IPS-18c (cell line): Measurements from ENCODE around the gene PDF.
"Not testable (repeated sequence)": the region's sequence is repeated elsewhere in the genome, so short reads cannot be mapped to it uniquely, and the experiment has no call there.

Source experiments
- H3K4me3 ChIP-seq: 2 replicates; pipeline ENCODE4 v1.7.0; 2013; ENCODE audit warnings: low read depth, mild to moderate bottlenecking, low read length, moderate library complexity; ENCODE audit not compliant: insufficient read depth
- H3K9me3 ChIP-seq: one replicate; pipeline ENCODE4 v1.6.1; 2013; ENCODE audit warnings: mild to moderate bottlenecking, low read length, moderate library complexity; ENCODE audit not compliant: control insufficient read depth, insufficient read depth

PDF gene

DNA sequence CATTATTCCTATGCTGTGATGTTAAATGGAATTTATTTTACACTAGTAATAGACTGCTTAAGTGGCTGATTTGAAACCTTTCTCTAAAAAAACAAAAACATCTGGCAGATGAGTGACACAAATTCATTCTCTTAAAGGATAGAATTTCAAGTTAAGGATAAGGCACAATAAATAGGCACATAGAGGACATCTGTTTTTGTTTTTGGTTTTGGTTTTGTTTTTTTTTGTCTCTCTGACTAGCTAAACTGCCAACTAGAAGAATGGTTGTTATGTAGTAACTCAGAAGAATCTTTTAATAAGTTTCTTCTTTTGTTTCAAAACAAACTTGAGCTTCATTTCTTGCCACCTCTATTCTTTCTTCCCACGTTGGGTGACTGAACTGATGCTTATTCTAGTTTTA, 24.4 kb downstream of the PDF start:
- no peak overlapping the region for H3K4me3 ChIP-seq
- H3K9me3 ChIP-seq, result peaks cover 2% of the 10 kb centered on the region

DNA sequence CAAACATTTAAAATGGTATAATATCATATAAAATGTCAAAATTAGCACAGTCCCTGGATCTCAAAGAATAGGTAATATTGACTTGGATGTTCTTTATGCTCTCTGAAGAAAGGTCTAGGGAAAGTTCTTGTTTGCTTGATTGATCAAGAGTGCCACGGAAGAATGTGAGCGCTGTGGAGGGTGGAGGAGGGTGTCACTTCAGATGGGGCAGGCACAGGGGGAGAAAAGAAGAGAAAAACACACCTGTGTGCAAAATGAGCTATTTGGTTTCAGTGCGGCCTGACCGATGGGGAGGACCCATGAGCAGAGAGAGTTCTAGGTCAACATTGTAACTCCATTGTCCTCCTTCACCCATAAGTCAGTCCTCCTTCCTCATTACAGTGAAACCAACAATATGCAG, 28.1 kb downstream of the PDF start:
- peaks cover 2% of the 10 kb centered on the region for H3K9me3 ChIP-seq
- H3K4me3 ChIP-seq, result no peak overlapping the region

- Histone ChIP-seq H3K9me3 (peaks cover 2% of the 10 kb centered on the region), H3K4me3 (no peak overlapping the region)
Observed at GRCh38 chr16:69301861-69302260, 28.5 kb downstream of the PDF start.

GRCh38 chr16:69301187-69301586, 29.2 kb downstream of the PDF start:
- Histone ChIP-seq H3K4me3 (no peak overlapping the region), H3K9me3 (peaks cover 4% of the 10 kb centered on the region)

DNA sequence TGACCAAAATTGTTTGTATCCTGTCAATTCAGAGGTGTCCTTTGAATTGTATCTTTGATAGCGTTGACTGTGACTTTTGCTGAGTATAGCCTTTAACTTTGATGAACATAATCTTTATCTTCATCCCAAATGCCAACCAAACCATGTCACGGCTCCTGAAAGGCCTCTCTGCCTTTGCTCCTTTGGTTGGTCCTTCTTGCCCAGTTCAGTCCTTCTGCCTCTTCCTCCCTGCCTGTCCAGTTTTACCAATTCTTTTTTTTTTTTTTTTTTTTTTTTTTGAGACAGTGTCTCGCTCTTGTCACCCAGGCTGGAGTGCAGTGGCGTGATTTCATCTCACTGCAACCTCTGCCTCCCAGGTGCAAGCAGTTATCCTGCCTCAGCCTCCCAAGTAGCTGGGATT, 32.1 kb downstream of the PDF start:
- H3K4me3 ChIP-seq, result no peak overlapping the region
- peaks cover 4% of the 10 kb centered on the region for H3K9me3 ChIP-seq

DNA sequence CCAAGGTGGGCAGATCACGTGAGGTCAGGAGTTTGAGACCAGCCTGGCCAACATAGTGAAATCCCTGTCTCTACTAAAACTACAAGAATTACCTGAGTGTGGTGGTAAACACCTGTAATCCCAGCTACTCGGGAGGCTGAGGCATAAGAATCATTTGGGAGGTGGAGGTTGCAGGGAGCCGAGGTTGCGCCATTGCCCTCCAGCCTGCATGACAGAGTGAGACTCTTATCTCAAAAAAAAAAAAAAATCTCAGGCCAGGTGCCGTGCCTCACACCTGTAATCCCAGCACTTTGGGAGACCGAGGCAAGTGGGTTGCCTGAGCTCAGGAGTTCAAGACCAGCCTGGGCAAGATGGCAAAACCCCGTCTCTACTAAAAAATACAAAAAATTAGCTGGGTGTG, 33.6 kb downstream of the PDF start:
- H3K4me3 ChIP-seq, H3K9me3 ChIP-seq: not testable (repeated sequence)

DNA sequence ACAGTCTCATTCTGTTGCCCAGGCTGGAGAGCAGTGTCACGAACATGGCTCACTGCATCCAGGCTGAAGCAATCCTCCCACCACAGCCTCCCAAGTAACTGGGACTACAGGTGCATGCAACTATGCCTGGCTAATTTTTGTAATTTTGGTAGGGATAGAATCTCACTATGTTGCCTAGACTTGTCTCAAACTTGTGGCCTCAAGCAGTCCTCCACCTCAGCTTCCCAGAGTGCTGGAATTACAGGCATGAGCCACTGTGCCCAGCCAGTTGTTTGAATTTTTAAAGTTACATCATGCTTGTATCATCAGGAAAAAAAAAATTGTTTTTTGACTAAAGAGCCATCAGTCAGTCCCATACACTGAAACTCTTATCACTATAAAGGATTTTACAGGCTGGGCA, 36.3 kb downstream of the PDF start:
- Histone ChIP-seq H3K9me3 (peaks cover 2% of the 10 kb centered on the region), H3K4me3 (no peak overlapping the region)

- H3K9me3 ChIP-seq, result peaks cover 2% of the 10 kb centered on the region
- H3K4me3 ChIP-seq, result no peak overlapping the region
Observed at GRCh38 chr16:69293401-69293800, 37.0 kb downstream of the PDF start.

DNA sequence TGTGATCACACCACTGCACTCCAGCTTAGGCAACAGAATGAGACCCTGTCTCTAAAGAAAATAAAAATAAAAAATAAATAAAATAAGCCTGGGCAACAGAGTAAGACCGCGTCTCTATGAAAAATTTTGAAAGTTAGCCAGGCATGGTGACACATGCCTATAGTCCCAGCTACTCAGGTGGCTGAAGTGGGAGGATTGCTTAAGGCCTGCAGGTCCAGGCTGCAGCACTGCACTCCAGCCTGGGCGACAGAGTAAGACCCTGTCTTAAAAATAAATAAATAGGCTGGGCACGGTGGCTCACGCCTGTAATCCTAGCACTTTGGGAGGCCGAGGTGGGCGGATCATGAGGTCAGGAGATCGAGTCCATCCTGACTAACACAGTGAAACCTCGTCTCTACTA, 38.7 kb downstream of the PDF start:
- H3K4me3 ChIP-seq, H3K9me3 ChIP-seq: not testable (repeated sequence)

DNA sequence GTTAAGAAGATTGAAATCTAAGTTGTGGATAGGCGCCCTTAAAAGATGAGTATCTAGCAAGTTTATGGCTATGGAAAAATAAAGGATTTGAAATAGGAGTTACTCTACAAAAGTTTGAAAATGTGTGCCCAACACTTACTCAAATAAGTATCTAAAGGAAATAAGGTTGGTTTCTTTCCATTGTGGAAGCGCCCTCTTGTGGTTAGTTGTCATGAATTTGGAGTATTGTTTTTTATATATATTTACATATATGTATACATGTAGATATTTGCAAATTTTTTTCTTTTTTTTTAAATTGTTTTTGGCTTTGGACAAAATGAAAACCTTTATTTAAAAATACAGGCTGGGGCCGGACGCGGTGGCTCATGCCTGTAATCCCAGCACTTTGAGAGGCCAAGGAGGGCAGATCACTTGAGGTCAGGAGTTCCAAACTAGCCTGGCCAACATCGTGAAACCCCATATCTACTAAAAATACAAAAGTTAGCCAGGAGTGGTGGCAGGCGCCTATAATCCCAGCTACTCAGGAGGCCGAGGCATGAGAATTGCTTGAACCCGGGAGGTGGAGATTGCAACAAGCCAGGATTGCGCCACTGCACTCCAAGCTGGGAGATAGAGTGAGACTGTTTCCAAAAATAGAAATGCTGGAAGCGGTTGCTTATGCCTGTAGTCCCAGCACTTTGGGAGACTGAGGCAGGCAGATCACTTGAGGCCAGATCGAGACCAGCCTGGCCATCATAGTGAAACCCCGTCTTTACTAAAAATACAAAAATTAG, 43.3 kb downstream of the PDF start:
- Histone ChIP-seq H3K4me3 (no peak overlapping the region), H3K9me3 (no peaks in the 10 kb centered on the region)

- Histone ChIP-seq H3K9me3 (no peaks in the 10 kb centered on the region), H3K4me3 (no peak overlapping the region)
Observed at GRCh38 chr16:69285240-69285639, 45.1 kb downstream of the PDF start.

DNA sequence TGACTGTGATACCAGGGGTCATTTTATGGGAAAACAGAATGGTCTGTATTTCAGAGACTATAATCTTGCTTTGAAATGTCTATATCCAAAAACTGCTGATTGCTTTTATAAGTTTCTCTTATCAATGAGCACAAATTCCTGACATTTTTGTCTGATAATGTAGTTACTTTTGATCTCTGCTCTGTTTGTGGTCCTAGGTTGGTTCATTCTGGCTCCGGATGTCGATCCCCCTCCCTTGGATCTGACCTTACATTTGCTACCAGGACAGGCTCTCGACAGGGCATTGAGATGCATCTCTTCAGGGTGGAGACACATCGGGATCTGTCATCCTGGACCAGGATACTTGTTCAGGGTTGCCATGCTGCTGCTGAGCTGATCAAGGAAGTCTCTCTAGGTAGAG, 46.5 kb downstream of the PDF start:
- Histone ChIP-seq H3K4me3 (no peak overlapping the region), H3K9me3 (no peaks in the 10 kb centered on the region)

GRCh38 chr16:69277413-69277812, 53.0 kb downstream of the PDF start:
- Histone ChIP-seq H3K9me3 (no peaks in the 10 kb centered on the region), H3K4me3 (no peak overlapping the region)
